ENCODE results near the gene VPS13C.

VPS13C gene

GRCh38 chr15:61888074-61888780, 172.0 kb downstream of the VPS13C start:
- H3K4me3 ChIP-seq (ENCODE audit: low read depth, low read length), result no peak overlapping the region
- no peak for DNase-seq (ENCODE audit: low read depth, low spot score)
- TF ChIP-seq CTCF (IDR thresholded peaks at IDR 0.05; ENCODE audit: low read depth, low read length), result no peak
- in situ Hi-C loops (cut with HindIII; ENCODE audit: low sequenced_read_pairs), result no loop called here

- in situ Hi-C loops (cut with HindIII; ENCODE audit: low sequenced_read_pairs), result no loop called here
- H3K4me3 ChIP-seq (ENCODE audit: low read depth, low read length), result no peak overlapping the region
- DNase-seq (ENCODE audit: low read depth, low spot score), result no peak
- no peak for TF ChIP-seq CTCF (IDR thresholded peaks at IDR 0.05; ENCODE audit: low read depth, low read length)
Measured at GRCh38 chr15:61880084-61880483, 180.2 kb downstream of the VPS13C start.

- no peak for DNase-seq (ENCODE audit: low read depth, low spot score)
- H3K4me3 ChIP-seq (ENCODE audit: low read depth, low read length), result no peak overlapping the region
- in situ Hi-C loops (cut with HindIII; ENCODE audit: low sequenced_read_pairs), result no loop called here
- TF ChIP-seq CTCF (IDR thresholded peaks at IDR 0.05; ENCODE audit: low read depth, low read length), result no peak
Measured at GRCh38 chr15:61879219-61879618, 181.0 kb downstream of the VPS13C start.

GRCh38 chr15:61871926-61872522, 188.2 kb downstream of the VPS13C start:
- DNase-seq (ENCODE audit: low read depth, low spot score), result peak; percentile 40
- TF ChIP-seq CTCF (IDR thresholded peaks at IDR 0.05; ENCODE audit: low read depth, low read length), result peak; percentile 49
- in situ Hi-C loops (cut with HindIII; ENCODE audit: low sequenced_read_pairs), result no loop called here
- no peak overlapping the region for H3K4me3 ChIP-seq (ENCODE audit: low read depth, low read length)

GRCh38 chr15:61869656-61870055, 190.6 kb downstream of the VPS13C start:
- TF ChIP-seq CTCF (IDR thresholded peaks at IDR 0.05; ENCODE audit: low read depth, low read length), result no peak
- H3K4me3 ChIP-seq (ENCODE audit: low read depth, low read length), result no peak overlapping the region
- DNase-seq (ENCODE audit: low read depth, low spot score), result no peak
- in situ Hi-C loops (cut with HindIII; ENCODE audit: low sequenced_read_pairs), result no loop called here

- no peak overlapping the region for H3K4me3 ChIP-seq (ENCODE audit: low read depth, low read length)
- no peak for TF ChIP-seq CTCF (IDR thresholded peaks at IDR 0.05; ENCODE audit: low read depth, low read length)
- DNase-seq (ENCODE audit: low read depth, low spot score), result no peak
- in situ Hi-C loops (cut with HindIII; ENCODE audit: low sequenced_read_pairs), result no loop called here
Measured at GRCh38 chr15:61861962-61862361, 198.3 kb downstream of the VPS13C start.
